HEK293 (cell line): ENCODE data around the gene ALMS1.
A peak's percentile ranks its signal among the peaks of the same experiment; 100 is the strongest.
"Not testable (repeated sequence)": the region's sequence is repeated elsewhere in the genome, so short reads cannot be mapped to it uniquely, and the experiment has no call there.

Experiments
- CTCF ChIA-PET: fragments of 350-600 bp; formaldehyde crosslinking; extraction: SDS; loops from one replicate; lab custom pipeline; 2021; ENCODE audit warnings: antibody characterized with exemption; lab: Yijun Ruan, JAX
- POLR2A ChIA-PET: fragments of 300-600 bp; formaldehyde crosslinking; extraction: SDS; loops from one replicate; lab custom pipeline; 2020; ENCODE audit warnings: antibody characterized with exemption, inconsistent platforms; lab: Yijun Ruan, JAX
- H3K27ac ChIP-seq: fragments of 200-500 bp; sonication (Bioruptor generic); 2 replicates; pipeline ENCODE4 v1.5.1; 2014; ENCODE audit warnings: low read depth, low read length, control low read depth, inconsistent platforms; ENCODE audit errors: extremely low read depth
- H3K36me3 ChIP-seq, 2 experiments: fragments of 200-500 bp in 1 of 2; sonication (Bioruptor generic) in 1 of 2; 1 replicate in 1 of 2; 2 replicates in 1 of 2; pipeline ENCODE4 v1.5.1; 2014 to 2017; ENCODE audit warnings: inconsistent platforms in 2 of 2, low read length in 2 of 2; ENCODE audit not compliant: control insufficient read depth in 2 of 2, insufficient read depth in 1 of 2
- H3K4me1 ChIP-seq: fragments of 200-500 bp; sonication (Bioruptor generic); 2 replicates; pipeline ENCODE4 v1.5.1; 2014; ENCODE audit warnings: mild to moderate bottlenecking, low read length, inconsistent platforms; ENCODE audit not compliant: control insufficient read depth, insufficient read depth
- H3K4me3 ChIP-seq: 2 replicates; pipeline ENCODE4 v1.5.1; 2011; ENCODE audit warnings: low read depth, mild to moderate bottlenecking, control low read depth, low read length, moderate library complexity
- H3K9me3 ChIP-seq: fragments of 200-500 bp; sonication (Bioruptor generic); 2 replicates; pipeline ENCODE4 v1.5.1; 2014; ENCODE audit warnings: low read depth, low read length, inconsistent platforms; ENCODE audit not compliant: control insufficient read depth, insufficient read depth
- IKZF3 ChIP-seq: fragments of 450-650 bp; IDR thresholded peaks from 2 replicates; pipeline ENCODE4 v1.5.0; 2018; ENCODE audit warnings: missing biosample characterization, mild to moderate bottlenecking, missing genetic modification characterization, moderate library complexity
- KLF16 ChIP-seq: fragments of 450-650 bp; formaldehyde crosslinking; IDR thresholded peaks from 2 replicates; pipeline ENCODE4 v1.5.1; 2017; ENCODE audit warnings: missing biosample characterization, missing genetic modification characterization
- RBAK ChIP-seq: fragments of 450-650 bp; formaldehyde crosslinking; IDR thresholded peaks from 2 replicates; pipeline ENCODE4 v1.5.1; 2016; ENCODE audit warnings: missing biosample characterization, missing genetic modification characterization
- ZNF146 ChIP-seq: fragments of 450-650 bp; formaldehyde crosslinking; IDR thresholded peaks from 2 replicates; pipeline ENCODE4 v1.5.1; 2016; ENCODE audit warnings: missing biosample characterization, missing genetic modification characterization
- ZNF16 ChIP-seq: fragments of 450-650 bp; formaldehyde crosslinking; IDR thresholded peaks from 2 replicates; pipeline ENCODE4 v1.5.1; 2016; ENCODE audit warnings: low read depth, missing biosample characterization, missing genetic modification characterization
- ZNF302 ChIP-seq: fragments of 450-650 bp; formaldehyde crosslinking; IDR thresholded peaks from 2 replicates; pipeline ENCODE4 v1.5.1; 2016; ENCODE audit warnings: missing biosample characterization, missing genetic modification characterization, low read depth
- ZNF311 ChIP-seq: fragments of 450-650 bp; formaldehyde crosslinking; IDR thresholded peaks from 2 replicates; pipeline ENCODE4 v1.5.1; 2017; ENCODE audit warnings: missing biosample characterization, missing genetic modification characterization, borderline replicate concordance
- ZNF549 ChIP-seq: fragments of 450-650 bp; IDR thresholded peaks from 2 replicates; pipeline ENCODE4 v1.5.1; 2018; ENCODE audit warnings: missing biosample characterization, missing genetic modification characterization, mild to moderate bottlenecking, inconsistent platforms, moderate library complexity
- ZNF585B ChIP-seq: fragments of 450-650 bp; formaldehyde crosslinking; IDR thresholded peaks from 2 replicates; pipeline ENCODE4 v1.5.1; 2016; ENCODE audit warnings: missing biosample characterization, missing genetic modification characterization
- ZNF707 ChIP-seq: fragments of 450-650 bp; formaldehyde crosslinking; IDR thresholded peaks from 2 replicates; pipeline ENCODE4 v1.5.1; 2016; ENCODE audit warnings: missing biosample characterization, missing genetic modification characterization
- ZNF776 ChIP-seq: fragments of 450-650 bp; formaldehyde crosslinking; IDR thresholded peaks from 2 replicates; pipeline ENCODE4 v1.5.0; 2017; ENCODE audit warnings: missing biosample characterization, missing genetic modification characterization, borderline replicate concordance
- ZNF830 ChIP-seq: fragments of 450-650 bp; IDR thresholded peaks from 2 replicates; pipeline ENCODE4 v1.5.0; 2018; ENCODE audit warnings: missing biosample characterization, missing genetic modification characterization, low read depth, mild to moderate bottlenecking, moderate library complexity
- ZNF843 ChIP-seq: fragments of 450-650 bp; formaldehyde crosslinking; IDR thresholded peaks from 2 replicates; pipeline ENCODE4 v1.5.1; 2016; ENCODE audit warnings: missing biosample characterization, missing genetic modification characterization
- ZSCAN23 ChIP-seq: fragments of 450-650 bp; formaldehyde crosslinking; IDR thresholded peaks from 2 replicates; pipeline ENCODE4 v1.5.1; 2016; ENCODE audit warnings: missing biosample characterization, missing genetic modification characterization
- TF ChIP-seq, protein P1 (sequence below): fragments of 450-650 bp; formaldehyde crosslinking; IDR thresholded peaks from 2 replicates; pipeline ENCODE4 v1.5.1; 2016; ENCODE audit warnings: missing biosample characterization, missing genetic modification characterization
- TF ChIP-seq, protein P2 (sequence below): fragments of 450-650 bp; formaldehyde crosslinking; IDR thresholded peaks from 2 replicates; pipeline ENCODE4 v1.5.1; 2017; ENCODE audit warnings: missing biosample characterization, missing genetic modification characterization

The ALMS1 gene

GRCh38 chr2:73516033-73516432 is 130.4 kb downstream of the ALMS1 start:
- POLR2A ChIA-PET: no interaction called here
- no peak for TF ChIP-seq ZNF16 (tag by site-specific recombination)
- TF ChIP-seq, protein P1, sequence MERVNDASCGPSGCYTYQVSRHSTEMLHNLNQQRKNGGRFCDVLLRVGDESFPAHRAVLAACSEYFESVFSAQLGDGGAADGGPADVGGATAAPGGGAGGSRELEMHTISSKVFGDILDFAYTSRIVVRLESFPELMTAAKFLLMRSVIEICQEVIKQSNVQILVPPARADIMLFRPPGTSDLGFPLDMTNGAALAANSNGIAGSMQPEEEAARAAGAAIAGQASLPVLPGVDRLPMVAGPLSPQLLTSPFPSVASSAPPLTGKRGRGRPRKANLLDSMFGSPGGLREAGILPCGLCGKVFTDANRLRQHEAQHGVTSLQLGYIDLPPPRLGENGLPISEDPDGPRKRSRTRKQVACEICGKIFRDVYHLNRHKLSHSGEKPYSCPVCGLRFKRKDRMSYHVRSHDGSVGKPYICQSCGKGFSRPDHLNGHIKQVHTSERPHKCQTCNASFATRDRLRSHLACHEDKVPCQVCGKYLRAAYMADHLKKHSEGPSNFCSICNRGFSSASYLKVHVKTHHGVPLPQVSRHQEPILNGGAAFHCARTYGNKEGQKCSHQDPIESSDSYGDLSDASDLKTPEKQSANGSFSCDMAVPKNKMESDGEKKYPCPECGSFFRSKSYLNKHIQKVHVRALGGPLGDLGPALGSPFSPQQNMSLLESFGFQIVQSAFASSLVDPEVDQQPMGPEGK (tag by site-specific recombination): no peak
- TF ChIP-seq, all 188 proteins: peak for 0
- no peak overlapping the region for H3K27ac ChIP-seq
- no peaks in the 10 kb centered on the region for H3K4me1 ChIP-seq
- H3K36me3 ChIP-seq: peaks cover 8 to 10% of the 10 kb centered on the region in 2 experiments
- CTCF ChIA-PET: no interaction called here
- no peaks in the 10 kb centered on the region for H3K9me3 ChIP-seq
- H3K4me3 ChIP-seq: no peak overlapping the region

DNA sequence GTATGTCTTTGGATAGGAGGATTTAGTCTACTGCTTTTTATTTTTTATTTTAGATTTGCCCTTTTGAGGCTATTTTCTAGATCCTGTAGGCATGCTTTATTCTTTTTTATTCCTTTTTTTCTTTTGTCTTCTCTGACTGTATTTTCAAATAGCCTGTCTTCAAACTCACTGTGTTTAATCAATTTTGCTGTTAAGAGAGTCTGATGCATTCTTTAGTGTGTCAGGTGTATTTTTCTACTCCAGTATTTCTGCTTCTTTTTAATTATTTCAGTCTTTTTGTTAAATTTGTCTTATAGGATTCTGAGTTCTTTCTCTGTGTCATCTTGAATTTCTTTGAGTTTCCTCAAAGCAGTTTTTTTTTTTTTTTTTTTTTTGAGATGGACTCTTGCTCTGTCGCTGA is 143.1 kb downstream of the ALMS1 start:
- Histone ChIP-seq H3K9me3 (no peaks in the 10 kb centered on the region), H3K36me3 (peaks cover 0 to 24% of the 10 kb centered on the region in 2 experiments; a peak in 2 of 3 replicates), H3K27ac (no peak overlapping the region), H3K4me1 (no peaks in the 10 kb centered on the region), H3K4me3 (no peak overlapping the region)
- TF ChIP-seq, protein P2, sequence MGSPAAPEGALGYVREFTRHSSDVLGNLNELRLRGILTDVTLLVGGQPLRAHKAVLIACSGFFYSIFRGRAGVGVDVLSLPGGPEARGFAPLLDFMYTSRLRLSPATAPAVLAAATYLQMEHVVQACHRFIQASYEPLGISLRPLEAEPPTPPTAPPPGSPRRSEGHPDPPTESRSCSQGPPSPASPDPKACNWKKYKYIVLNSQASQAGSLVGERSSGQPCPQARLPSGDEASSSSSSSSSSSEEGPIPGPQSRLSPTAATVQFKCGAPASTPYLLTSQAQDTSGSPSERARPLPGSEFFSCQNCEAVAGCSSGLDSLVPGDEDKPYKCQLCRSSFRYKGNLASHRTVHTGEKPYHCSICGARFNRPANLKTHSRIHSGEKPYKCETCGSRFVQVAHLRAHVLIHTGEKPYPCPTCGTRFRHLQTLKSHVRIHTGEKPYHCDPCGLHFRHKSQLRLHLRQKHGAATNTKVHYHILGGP (tag by site-specific recombination): no peak
- TF ChIP-seq RBAK (tag by site-specific recombination) (no peak), KLF16 (tag by site-specific recombination) (0 out of 2 replicates have a peak, but pooled peaks have one; percentile 27), ZNF843 (tag by site-specific recombination) (no peak)
- ChIA-PET POLR2A (no interaction called here), CTCF (no interaction called here)

DNA sequence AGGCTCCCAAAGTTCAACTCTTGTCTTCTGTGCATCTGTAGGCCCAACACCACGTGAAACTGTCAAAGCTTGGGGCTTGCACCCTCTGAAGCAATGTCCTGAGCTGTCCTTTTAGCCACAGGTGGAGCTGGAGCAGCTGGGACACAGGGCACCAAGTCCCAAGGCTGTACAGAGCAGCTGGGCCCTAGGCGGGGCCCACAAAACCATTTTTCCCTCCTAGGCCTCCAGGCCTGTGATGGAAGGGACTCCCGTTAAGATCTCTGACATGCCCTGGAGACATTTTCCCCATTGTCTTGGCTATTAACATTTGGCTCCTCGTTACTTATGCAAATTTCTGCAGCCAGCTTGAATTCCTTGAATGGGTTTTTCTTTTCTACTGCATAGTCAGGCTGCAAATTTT is 145.1 kb downstream of the ALMS1 start:
- peaks cover 0 to 34% of the 10 kb centered on the region in 2 experiments; a peak in 2 of 3 replicates for H3K36me3 ChIP-seq
- not testable (repeated sequence) for H3K27ac ChIP-seq
- TF ChIP-seq ZNF585B (tag by site-specific recombination): peak; percentile 94
- TF ChIP-seq, all 188 proteins: peak for 1; not testable (repeated sequence) for 187
- CTCF ChIA-PET, H3K4me1 ChIP-seq, POLR2A ChIA-PET, H3K4me3 ChIP-seq, H3K9me3 ChIP-seq: not testable (repeated sequence)

DNA sequence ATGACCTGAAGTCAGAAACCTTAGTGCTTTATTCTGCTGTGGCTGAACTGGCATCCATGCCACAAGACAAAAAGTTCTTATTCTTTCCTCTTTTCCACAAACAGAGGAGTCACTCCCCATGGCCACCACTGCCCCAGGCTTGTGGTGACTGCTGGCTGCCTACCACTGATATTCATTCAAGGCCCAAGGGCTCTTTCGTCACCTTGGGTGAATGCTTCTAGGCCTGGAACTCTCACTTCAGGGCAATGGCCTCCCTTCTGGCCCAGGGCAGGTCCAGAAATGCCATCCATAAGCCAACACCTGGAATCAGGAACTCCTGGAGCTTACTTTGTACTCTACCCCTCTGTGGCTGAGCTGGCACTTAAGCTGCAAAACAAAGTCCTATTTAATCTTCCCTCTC is 146.7 kb downstream of the ALMS1 start:
- Histone ChIP-seq H3K9me3 (no peaks in the 10 kb centered on the region), H3K27ac (no peak overlapping the region), H3K36me3 (peaks cover 0 to 43% of the 10 kb centered on the region in 2 experiments; a peak in 2 of 3 replicates), H3K4me3 (no peak overlapping the region), H3K4me1 (no peaks in the 10 kb centered on the region)
- ChIA-PET CTCF (no interaction called here), POLR2A (no interaction called here)
- TF ChIP-seq IKZF3 (no peak), ZNF302 (tag by site-specific recombination) (no peak), ZNF830 (tag by site-specific recombination) (no peak), ZNF707 (no peak), ZNF549 (no peak), ZNF311 (tag by site-specific recombination) (no peak), ZNF776 (tag by site-specific recombination) (no peak), ZSCAN23 (tag by site-specific recombination) (no peak), ZNF146 (tag by site-specific recombination) (no peak)
